ENCODE data around the gene NCR3LG1. TPM values are rescaled to one million over a fixed set of nuclear protein-coding genes. Genes with fewer than 3 reads are reported as not detected.
A peak's percentile ranks its signal among the peaks of the same experiment; 100 is the strongest.

NCR3LG1 gene
- polyA plus RNA-seq, 1 of the 3 experiments (the other 2 are of a cell fraction) = 0.67 TPM

GRCh38 chr11:17395978-17396377 lies 44.4 kb downstream of the NCR3LG1 start:
- no peak overlapping the region for H2AFZ ChIP-seq (ENCODE audit: low read depth)
- H3K4me3 ChIP-seq (ENCODE audit: low read depth in 2 of 2, low read length in 1 of 2) = no peak overlapping the region
- H3K9ac ChIP-seq = no peak overlapping the region
- H3K27ac ChIP-seq (ENCODE audit: low read depth in 2 of 2, low read length in 1 of 2) = no peak overlapping the region
- no peaks in the 10 kb centered on the region for H3K9me2 ChIP-seq
- peaks cover 6% of the 10 kb centered on the region for H3K27me3 ChIP-seq (ENCODE audit: insufficient read depth)
- WGBS (ENCODE audit: low lambda C conversion rate) = 81% methylated on average over 6 of the region's 6 CpGs
- DNase-seq = peak; percentile 8
- CTCF ChIA-PET = interaction anchor here (1.6 to 1.8 kb wide), 2 partner anchors 9 to 108 kb away, joined by 4 to 8 read pairs; no protein-coding TSS in a partner anchor
- H3F3A ChIP-seq (replicated peaks; ENCODE audit: insufficient read depth) = no peaks in the 10 kb centered on the region
- TF ChIP-seq MEF2A (IDR thresholded peaks at IDR 0.05; ENCODE audit: borderline replicate concordance, low read depth) (no peak), TCF12 (IDR thresholded peaks at IDR 0.05) (no peak), POLR2AphosphoS5 (IDR thresholded peaks at IDR 0.05; ENCODE audit: low read depth, low read length) (no peak), GATA2 (CRISPR knock-in tag; IDR thresholded peaks at IDR 0.05) (no peak), RFX5 (IDR thresholded peaks at IDR 0.05; ENCODE audit: low read length) (no peak), GABPA (IDR thresholded peaks at IDR 0.05; ENCODE audit: low read depth) (no peak), YY1 (IDR thresholded peaks at IDR 0.05; ENCODE audit: low read depth) (no peak), MXI1 (IDR thresholded peaks at IDR 0.05; ENCODE audit: low read depth, low read length) (no peak), IRF3 (IDR thresholded peaks at IDR 0.05; ENCODE audit: low read depth, low read length) (no peak), EZH2phosphoT487 (IDR thresholded peaks at IDR 0.05; ENCODE audit: borderline replicate concordance, low read depth) (no peak), JUND (IDR thresholded peaks at IDR 0.05) (no peak), FOXM1 (IDR thresholded peaks at IDR 0.05; ENCODE audit: low read depth) (no peak), ZBTB33 (IDR thresholded peaks at IDR 0.05; ENCODE audit: borderline replicate concordance, low read depth) (no peak), MAX (IDR thresholded peaks at IDR 0.05; ENCODE audit: low read depth) (no peak), CHD2 (IDR thresholded peaks at IDR 0.05; ENCODE audit: low read length, partially characterized antibody) (no peak), USF2 (IDR thresholded peaks at IDR 0.05; ENCODE audit: borderline replicate concordance, low read depth, low read length) (no peak)
- no peaks in the 10 kb centered on the region; a peak in 1 of 4 replicates for H3K4me1 ChIP-seq (ENCODE audit: control insufficient read depth in 1 of 2, insufficient read depth in 2 of 2, low read depth in 1 of 2, low read length in 1 of 2)
- POLR2A ChIA-PET = no interaction called here
- no peaks in the 10 kb centered on the region for H3K36me3 ChIP-seq (replicated peaks in 1 of 2; ENCODE audit: control insufficient read depth in 1 of 2, insufficient read depth in 2 of 2, low read length in 1 of 2)
- H4K20me1 ChIP-seq (ENCODE audit: insufficient read depth) = no peaks in the 10 kb centered on the region
- H3K4me2 ChIP-seq = no peak overlapping the region
- no peaks in the 10 kb centered on the region for H3K79me2 ChIP-seq (ENCODE audit: insufficient read depth)
- H3K9me3 ChIP-seq = no peaks in the 10 kb centered on the region
